ENCODE measurements around the gene CD300C. TPM values are rescaled to one million over a fixed set of nuclear protein-coding genes. Genes with fewer than 3 reads are reported as not detected.
A peak's percentile ranks its signal among the peaks of the same experiment; 100 is the strongest.

Gene CD300C
- total RNA-seq, 2 donors from 2014 or later: 0.35 to 1.1 TPM

DNA sequence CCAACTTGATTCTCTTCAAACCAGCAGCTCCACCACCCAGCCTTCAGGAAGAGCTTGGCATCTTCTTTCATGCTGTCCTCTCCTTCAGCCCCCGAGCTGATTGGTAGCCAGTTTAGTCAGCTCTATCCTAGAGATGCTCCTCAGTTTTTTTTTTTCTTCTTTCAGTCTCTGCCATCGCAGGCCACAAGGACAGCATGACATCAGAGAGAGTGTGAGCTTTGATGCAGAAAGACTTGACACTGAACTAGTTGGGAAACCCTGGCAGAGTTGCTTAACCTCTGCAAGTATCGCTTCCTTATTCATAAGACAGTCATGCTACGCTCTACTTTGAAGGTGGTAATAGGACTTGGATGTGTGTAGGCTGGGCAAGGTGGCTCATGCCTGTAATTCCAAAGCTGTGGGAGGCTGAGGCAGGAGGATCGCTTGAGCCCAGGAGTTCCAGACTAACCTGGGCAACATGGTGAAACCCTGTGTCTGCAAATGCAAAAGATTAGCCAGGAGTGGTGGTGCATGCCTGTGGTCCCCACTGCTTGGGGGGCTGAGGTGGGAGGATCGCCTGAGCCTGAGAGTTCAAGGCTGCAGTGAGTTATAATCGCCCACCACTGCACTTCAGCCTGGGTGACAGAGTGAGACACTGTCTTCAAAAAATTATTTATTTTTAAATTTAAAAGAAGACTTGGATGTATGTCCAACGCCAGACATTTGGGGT lies 17.3 kb downstream of the CD300C start:
- TF ChIP-seq, protein P1, sequence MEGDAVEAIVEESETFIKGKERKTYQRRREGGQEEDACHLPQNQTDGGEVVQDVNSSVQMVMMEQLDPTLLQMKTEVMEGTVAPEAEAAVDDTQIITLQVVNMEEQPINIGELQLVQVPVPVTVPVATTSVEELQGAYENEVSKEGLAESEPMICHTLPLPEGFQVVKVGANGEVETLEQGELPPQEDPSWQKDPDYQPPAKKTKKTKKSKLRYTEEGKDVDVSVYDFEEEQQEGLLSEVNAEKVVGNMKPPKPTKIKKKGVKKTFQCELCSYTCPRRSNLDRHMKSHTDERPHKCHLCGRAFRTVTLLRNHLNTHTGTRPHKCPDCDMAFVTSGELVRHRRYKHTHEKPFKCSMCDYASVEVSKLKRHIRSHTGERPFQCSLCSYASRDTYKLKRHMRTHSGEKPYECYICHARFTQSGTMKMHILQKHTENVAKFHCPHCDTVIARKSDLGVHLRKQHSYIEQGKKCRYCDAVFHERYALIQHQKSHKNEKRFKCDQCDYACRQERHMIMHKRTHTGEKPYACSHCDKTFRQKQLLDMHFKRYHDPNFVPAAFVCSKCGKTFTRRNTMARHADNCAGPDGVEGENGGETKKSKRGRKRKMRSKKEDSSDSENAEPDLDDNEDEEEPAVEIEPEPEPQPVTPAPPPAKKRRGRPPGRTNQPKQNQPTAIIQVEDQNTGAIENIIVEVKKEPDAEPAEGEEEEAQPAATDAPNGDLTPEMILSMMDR (IDR thresholded peaks at IDR 0.05): no peak
- intact Hi-C loops (cut with DNase I): no loop called here
- DNase-seq: peak; percentile 20
- H3K27me3 ChIP-seq: no peaks in the 10 kb centered on the region
- H3K36me3 ChIP-seq: no peaks in the 10 kb centered on the region
- no peak overlapping the region for H3K4me3 ChIP-seq
- H3K9ac ChIP-seq (ENCODE audit: low read depth in 2 of 2, low read length in 2 of 2): no peak overlapping the region
- no peaks in the 10 kb centered on the region for H3K9me3 ChIP-seq
- no peak overlapping the region for H3K27ac ChIP-seq
- no peaks in the 10 kb centered on the region for H3K4me1 ChIP-seq

DNA sequence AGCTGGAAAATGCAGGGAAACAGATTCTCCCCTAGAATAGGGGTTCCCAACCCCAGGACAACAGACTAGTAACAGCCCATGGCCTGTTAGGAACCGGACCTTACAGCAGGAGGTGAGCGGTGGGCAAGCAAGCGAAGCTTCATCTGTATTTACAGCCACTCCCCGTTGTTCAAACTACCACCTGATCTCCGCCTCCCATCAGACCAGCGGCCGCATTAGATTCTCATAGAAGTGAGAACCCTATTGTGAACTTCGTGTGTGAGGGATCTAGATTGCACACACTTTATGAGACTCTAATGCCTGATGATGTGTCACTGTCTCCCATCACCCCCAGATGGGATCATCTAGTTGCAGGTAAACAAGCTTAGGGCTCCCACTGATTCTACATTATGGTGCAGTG lies 18.2 kb downstream of the CD300C start:
- Histone ChIP-seq H3K9ac (ENCODE audit: low read depth in 2 of 2, low read length in 2 of 2) (no peak overlapping the region), H3K36me3 (no peaks in the 10 kb centered on the region), H3K9me3 (no peaks in the 10 kb centered on the region), H3K27me3 (no peaks in the 10 kb centered on the region), H3K4me3 (no peak overlapping the region), H3K4me1 (no peaks in the 10 kb centered on the region), H3K27ac (no peak overlapping the region)
- TF ChIP-seq, protein P1 (IDR thresholded peaks at IDR 0.05): no peak
- no peak for DNase-seq
- intact Hi-C loops (cut with DNase I): no loop called here

DNA sequence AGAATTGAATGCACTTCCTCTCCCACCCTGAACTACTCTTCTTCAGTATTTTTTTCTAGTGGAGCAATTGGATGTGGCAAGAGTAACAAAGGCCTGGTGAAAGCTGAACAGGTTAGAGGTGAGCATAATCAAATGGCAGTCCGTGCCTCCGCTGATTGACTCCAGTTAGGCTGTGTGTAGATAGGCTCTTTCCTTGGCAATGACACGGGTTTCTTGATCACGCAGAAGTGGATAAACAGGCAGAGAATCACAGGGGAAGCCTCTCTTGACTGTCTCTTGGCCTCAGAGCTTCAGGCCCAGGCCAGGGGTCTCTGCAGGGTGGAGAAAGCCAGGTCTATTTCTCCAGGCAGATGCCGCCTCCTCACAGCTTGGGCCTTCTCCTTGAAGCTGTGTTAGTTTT lies 18.8 kb downstream of the CD300C start:
- no peaks in the 10 kb centered on the region for H3K27me3 ChIP-seq
- intact Hi-C loops (cut with DNase I): no loop called here
- H3K4me1 ChIP-seq: no peaks in the 10 kb centered on the region
- H3K4me3 ChIP-seq: no peak overlapping the region
- H3K9ac ChIP-seq (ENCODE audit: low read depth in 2 of 2, low read length in 2 of 2): no peak overlapping the region
- TF ChIP-seq, protein P1 (IDR thresholded peaks at IDR 0.05): no peak
- H3K9me3 ChIP-seq: no peaks in the 10 kb centered on the region
- H3K36me3 ChIP-seq: no peaks in the 10 kb centered on the region
- no peak overlapping the region for H3K27ac ChIP-seq
- peak; percentile 5 for DNase-seq

DNA sequence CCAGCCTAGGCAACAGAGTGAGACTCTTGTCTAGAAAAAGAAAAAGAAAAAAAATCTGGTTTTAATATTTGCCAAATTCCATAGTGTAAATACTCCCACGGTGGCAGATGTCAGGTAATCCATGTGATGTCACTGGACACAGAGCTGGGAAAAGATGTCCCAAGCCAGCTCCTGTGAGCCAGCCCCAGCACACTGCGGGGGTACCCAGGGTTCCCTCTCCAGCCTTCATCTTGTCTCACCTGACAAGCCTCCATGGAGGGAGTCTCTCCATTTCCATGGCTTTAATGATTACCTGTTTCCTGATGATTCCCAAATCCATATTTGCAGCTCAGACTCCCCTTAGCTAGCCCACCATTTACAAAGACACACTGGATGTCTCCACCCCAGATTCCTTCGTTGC lies 19.2 kb downstream of the CD300C start:
- TF ChIP-seq, protein P1 (IDR thresholded peaks at IDR 0.05): no peak
- no peaks in the 10 kb centered on the region for H3K36me3 ChIP-seq
- H3K27ac ChIP-seq: no peak overlapping the region
- no peaks in the 10 kb centered on the region for H3K9me3 ChIP-seq
- no peak overlapping the region for H3K4me3 ChIP-seq
- DNase-seq: no peak
- intact Hi-C loops (cut with DNase I): no loop called here
- no peaks in the 10 kb centered on the region for H3K27me3 ChIP-seq
- H3K9ac ChIP-seq (ENCODE audit: low read depth in 2 of 2, low read length in 2 of 2): no peak overlapping the region
- no peaks in the 10 kb centered on the region for H3K4me1 ChIP-seq

DNA sequence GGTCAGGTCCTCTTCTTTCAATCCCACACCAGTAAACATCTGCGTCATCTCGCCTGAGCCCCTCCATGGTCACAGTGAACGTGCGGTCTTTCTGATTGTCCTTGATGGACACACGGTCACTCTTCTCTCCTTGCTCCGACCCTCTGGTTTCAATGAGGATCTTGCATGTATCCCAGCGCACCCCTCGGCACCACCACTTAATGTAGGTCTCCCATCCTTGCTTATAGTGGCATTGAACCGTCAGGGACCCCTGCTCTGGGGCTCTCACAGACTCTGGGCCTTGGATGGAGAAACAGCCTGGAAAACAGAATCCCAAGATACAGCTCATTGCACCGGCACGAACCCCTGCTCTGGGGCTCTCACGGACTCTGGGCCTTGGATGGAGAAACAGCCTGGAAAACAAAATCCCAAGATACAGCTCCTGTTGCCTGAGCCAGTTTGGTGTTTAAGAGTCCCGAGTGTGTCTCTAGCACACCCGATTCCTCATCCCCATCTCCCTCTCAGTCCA lies 20.1 kb downstream of the CD300C start:
- H3K27ac ChIP-seq: no peak overlapping the region
- no peaks in the 10 kb centered on the region for H3K4me1 ChIP-seq
- H3K27me3 ChIP-seq: no peaks in the 10 kb centered on the region
- intact Hi-C loops (cut with DNase I): no loop called here
- H3K36me3 ChIP-seq: no peaks in the 10 kb centered on the region
- H3K4me3 ChIP-seq: no peak overlapping the region
- no peak overlapping the region for H3K9ac ChIP-seq (ENCODE audit: low read depth in 2 of 2, low read length in 2 of 2)
- peak; percentile 6 for DNase-seq
- H3K9me3 ChIP-seq: no peaks in the 10 kb centered on the region
- TF ChIP-seq, protein P1 (IDR thresholded peaks at IDR 0.05): no peak
